NCI-H1048 (cell line): ENCODE data around the gene YTHDC1.
"Not testable (repeated sequence)": the region's sequence is repeated elsewhere in the genome, so short reads cannot be mapped to it uniquely, and the experiment has no call there.

Source experiments
- DNase-seq: peaks from one replicate; lab custom pipeline; 2025; lab: John Stamatoyannopoulos, UW

YTHDC1 gene

DNA sequence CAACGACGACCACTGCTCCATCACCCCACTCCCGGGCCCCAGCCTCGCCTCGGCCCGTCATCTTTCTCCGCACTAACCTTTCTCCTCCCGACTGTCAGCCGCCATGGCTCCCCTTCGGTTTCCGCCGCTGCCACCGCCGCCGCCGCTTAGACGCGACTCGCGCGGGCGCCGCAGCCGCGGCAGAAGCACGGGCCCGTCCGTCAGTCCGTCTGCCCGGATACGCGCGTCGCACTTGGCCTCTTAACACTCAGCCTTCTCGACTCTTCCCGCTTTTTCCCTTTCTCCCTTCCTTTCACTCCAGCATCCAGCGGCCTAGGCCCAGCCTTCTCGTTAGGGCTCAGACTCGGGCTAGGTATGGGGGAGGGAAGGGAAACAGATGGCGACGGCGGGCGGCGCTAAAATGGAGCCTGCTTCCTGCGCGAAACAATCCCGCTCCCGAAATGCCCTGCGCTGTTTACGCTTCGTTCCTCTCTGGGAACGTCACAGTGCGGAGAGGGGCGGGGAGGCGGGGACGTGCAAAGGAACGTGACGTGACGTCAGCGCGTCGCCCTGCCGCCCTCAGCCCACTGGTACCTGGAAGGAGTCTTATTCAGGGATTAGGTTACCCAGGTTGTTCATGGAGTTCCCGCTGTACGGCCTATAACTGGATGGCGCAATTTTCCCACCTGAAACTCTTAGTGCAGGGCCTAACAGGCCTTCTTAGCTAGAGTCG lies at the start of gene YTHDC1:
Gene YTHDC1 (minus strand): TSS at position 442 of the 712 bp plus-strand sequence. CDS start 337 bp downstream, at position 105.
- DNase-seq, result peak; percentile 89

DNA sequence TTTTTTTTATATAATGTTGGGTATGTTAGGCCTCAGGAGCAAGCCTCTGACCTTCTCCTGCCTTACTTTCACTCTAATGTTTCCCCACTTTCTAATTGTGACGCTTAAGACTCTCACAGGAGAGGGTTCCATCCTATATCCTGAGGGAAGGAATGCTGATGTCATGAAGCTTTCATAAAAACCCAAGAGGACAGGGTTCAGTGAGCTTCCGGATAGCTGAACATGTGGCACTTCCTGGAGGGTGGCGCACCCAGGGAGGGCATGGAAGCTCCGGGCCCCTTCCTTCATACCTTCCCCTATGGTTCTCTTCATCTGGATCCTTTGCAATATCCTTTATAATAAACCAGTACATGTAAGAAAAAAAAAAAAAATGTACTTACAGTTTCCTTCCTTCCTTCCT lies 49.4 kb upstream of the YTHDC1 start:
- DNase-seq, result no peak

- DNase-seq, result no peak
These were observed 46.9 kb upstream of the YTHDC1 start for GRCh38 chr4:68396756-68397155.

- no peak for DNase-seq
These were observed 41.5 kb upstream of the YTHDC1 start for GRCh38 chr4:68391436-68391835.

GRCh38 chr4:68390205-68390935 lies 40.5 kb upstream of the YTHDC1 start:
- no peak for DNase-seq

DNA sequence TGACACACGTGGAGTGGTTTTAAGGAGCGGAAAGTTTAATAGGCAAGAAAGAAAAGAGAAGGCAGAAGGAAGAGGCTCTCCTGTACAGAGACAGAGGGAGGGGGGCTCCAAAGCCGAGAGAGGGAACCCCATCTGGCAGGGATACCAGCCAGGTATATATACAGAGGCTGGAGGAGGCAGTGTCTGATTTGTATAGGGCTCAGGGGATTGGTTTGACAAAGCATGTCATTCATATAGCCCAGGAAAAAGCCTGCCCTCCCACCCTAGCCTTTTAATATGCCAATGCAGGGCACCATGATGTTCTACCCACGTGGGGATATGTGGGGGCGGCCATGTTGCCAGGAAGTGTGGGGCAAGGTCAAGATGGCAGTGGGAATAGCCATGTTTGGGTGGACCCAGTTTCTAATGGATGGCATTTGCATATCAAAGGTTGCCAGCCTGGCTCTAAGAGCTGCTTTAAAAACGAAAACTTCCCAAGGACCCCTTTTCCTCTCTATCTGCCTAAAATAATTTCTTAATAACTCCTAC lies 39.6 kb upstream of the YTHDC1 start:
- DNase-seq, result not testable (repeated sequence)

DNA sequence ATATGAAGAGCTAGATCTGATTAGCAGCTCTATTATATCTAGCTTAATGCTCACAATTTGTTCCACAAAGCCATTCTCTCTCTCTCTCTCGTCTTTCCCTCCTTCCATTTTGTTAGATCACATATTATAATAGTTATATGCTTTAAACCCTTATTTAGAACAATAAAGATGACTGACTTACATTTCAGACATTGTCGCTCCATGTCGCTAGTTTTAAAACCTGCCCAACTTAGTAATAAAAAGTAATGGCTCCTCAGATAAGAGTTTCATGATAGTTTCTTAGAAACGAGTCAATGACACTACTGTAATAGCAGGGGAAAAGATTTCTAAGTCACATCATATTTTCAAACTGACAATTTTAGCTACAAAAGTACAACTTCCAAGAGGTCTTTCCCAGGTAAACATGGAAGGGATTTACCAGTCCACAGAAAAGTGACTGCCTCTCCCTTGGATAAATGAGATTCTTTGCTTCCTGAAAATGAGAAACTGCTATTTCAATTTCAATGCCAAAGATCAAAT lies 38.5 kb upstream of the YTHDC1 start:
- no peak for DNase-seq

DNA sequence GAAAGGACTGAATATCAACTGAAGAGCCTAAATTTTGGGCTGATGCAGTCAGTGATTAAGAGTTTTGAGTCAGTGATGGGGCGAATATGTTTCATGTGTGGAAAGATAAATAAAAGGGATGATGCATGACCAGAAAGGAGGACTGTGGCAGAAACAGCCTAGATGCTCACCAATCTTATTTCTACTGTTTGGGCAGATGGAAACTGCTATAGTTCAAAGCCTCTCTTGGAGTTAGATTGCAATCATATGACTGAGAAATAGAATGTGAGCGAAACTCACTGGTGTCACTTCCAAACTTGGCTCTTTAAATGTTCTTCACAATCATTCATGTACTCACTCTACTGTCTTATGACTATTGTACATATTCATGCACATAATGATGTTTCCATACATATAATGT lies 35.4 kb upstream of the YTHDC1 start:
- DNase-seq, result no peak

GRCh38 chr4:68383115-68383514 lies 33.2 kb upstream of the YTHDC1 start:
- no peak for DNase-seq

GRCh38 chr4:68378226-68378625 lies 28.3 kb upstream of the YTHDC1 start:
- DNase-seq, result no peak

- DNase-seq, result no peak
These were observed 26.0 kb upstream of the YTHDC1 start for GRCh38 chr4:68375667-68376559.

DNA sequence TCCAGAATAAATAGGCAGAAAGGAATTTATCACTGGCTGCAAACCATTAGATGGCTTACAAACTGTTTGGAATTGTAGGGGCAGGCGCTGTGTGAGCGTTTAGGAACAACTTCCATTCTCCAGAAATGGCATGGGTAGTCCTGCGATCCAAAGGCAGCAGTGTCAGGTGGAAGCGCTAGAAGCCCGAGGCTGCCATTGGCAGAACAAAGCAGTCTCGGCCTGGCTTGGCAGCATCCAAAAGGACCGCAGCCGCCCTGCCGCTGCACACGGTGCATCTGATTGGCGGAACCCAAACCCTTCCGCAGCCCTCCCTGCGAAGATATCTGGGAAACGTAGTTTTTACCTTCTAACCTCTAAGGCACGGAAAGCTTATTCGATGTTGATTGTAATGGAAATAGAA lies 23.6 kb upstream of the YTHDC1 start:
- no peak for DNase-seq

- DNase-seq, result no peak
These were observed 22.7 kb upstream of the YTHDC1 start for GRCh38 chr4:68372588-68372987.

- no peak for DNase-seq
These were observed 19.4 kb upstream of the YTHDC1 start for GRCh38 chr4:68369142-68369805.

DNA sequence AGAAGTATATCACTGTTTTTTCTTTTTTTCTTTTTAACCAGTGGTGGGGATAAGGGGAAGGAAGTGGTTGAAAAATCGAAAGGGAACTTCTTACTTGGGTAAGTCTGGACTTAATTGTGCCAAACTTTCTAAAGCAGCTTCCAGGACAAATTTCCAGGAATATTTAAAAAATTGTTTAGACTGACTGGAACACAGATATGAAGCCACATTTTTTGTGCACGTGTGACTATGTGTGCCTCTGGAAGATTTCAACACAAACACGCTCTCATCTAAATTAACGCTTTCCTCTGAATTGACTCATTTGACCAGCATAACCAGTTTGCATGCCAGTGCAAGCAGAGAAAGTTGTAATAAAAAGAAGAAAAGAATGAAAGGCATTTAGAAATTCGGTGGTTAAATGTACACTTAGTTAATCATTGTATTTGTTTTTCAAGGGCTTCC lies 18.8 kb upstream of the YTHDC1 start:
- DNase-seq, result no peak

- DNase-seq, result no peak
These were observed 17.9 kb upstream of the YTHDC1 start for GRCh38 chr4:68367835-68368234.

- DNase-seq, result no peak
These were observed 16.7 kb upstream of the YTHDC1 start for GRCh38 chr4:68366600-68366999.

- no peak for DNase-seq
These were observed 15.2 kb upstream of the YTHDC1 start for GRCh38 chr4:68365068-68365467.

- no peak for DNase-seq
These were observed 11.3 kb upstream of the YTHDC1 start for GRCh38 chr4:68361146-68361589.

- DNase-seq, result no peak
These were observed 10.5 kb upstream of the YTHDC1 start for GRCh38 chr4:68360231-68360968.

DNA sequence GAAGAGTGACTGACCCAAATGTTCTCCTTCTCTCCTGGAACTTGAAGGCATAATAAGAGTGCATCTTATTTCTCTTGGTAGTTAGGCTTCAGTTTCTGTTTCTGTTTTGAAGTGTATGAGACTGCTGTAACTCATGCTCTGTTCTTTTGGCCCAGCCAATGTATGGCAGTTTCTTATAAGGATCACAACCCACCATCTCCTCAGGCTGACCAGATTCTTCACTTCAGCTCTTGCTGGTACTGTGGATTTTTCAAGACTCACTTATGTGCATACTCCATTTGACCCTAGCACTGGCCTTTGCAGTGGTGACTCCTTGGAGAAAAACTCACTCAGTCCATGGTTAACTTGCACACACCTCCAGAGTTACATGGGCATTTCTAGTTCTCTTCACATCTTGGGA lies 9.6 kb upstream of the YTHDC1 start:
- DNase-seq, result no peak
